GM19328 (cell line): ENCODE results near the gene FASTKD1.
"Not testable (repeated sequence)": the region's sequence is repeated elsewhere in the genome, so short reads cannot be mapped to it uniquely, and the experiment has no call there.

Source experiments
- ATAC-seq: cut with Tn5 transposase; IDR thresholded peaks from one replicate; pipeline ENCODE4 v1.9.1; 2021; ENCODE audit warnings: mild to moderate bottlenecking, moderate library complexity; ENCODE audit not compliant: unreplicated experiment

The FASTKD1 gene

DNA sequence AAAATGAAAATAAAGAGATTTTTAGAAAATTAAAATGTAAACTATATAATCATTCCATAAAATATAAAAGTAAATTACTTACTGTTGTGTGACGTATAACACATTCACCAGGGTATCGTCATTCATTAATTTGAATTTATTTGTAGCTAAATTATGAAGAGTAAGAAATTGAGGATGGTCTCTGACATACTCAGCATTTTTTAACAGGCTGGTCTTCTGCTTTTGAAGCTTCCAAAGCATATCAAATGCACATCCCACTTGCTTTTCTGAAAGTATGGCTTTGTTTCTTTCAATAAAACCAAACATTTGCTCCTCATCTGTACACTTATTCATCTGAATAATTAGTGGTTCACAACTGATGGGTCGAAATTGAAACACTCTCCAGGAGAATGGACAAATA is 2.1 kb downstream of the FASTKD1 start:
- ATAC-seq, result no peak

DNA sequence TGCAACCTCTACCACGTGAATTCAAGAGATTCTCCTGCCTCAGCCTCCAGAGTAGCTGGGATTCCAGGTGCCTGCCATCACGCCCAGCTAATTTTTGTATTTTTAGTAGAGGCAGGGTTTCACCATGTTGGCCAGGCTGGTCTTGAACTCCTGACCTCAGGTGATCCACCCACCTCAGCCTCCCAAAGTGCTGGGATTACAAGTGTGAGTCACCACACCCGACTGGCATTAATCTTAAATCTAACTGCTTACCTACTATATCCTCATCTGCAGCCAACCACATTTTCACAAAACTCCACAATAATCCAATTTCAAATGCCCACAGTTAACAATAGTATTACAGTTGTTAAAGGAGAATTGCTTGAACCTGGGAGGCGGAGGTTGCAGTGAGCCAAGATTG is 2.9 kb downstream of the FASTKD1 start:
- not testable (repeated sequence) for ATAC-seq

DNA sequence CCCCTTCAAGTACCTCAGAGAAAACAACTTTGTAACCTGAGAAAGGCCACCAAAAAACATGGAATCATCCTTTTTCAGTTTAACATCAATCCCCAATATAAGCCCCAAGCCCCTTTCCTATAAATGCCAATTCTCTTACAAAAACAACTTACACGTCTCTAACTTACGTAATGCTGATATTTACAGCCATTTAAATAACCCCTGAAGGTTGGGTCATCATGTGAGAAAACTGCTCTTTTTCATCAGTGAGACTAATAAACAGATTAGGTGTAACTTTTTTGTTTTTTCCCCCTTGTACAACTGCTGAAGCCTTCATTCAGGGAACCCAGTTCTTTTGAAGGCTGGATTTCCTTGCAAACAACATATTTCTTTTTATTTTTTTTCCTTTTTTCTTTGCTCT is 3.7 kb downstream of the FASTKD1 start:
- no peak for ATAC-seq

DNA sequence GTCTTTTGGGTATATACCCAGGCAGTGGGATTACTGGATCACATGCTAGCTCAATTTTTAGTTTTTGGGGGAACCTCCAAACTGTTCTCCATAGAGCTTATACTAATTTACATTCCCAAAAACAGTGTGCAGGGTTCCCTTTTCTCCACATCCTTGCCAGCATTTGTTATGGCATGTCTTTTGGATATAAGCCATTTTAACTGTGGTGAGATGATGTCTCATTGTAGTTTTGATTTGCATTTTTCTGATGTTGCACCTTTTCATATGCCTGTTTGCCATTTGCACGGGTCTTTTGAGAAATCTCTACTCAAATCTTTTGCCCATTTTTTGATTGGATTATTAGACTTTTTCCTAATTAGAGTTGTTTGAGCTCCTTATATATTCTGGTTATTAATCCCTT is 8.0 kb downstream of the FASTKD1 start:
- no peak for ATAC-seq

DNA sequence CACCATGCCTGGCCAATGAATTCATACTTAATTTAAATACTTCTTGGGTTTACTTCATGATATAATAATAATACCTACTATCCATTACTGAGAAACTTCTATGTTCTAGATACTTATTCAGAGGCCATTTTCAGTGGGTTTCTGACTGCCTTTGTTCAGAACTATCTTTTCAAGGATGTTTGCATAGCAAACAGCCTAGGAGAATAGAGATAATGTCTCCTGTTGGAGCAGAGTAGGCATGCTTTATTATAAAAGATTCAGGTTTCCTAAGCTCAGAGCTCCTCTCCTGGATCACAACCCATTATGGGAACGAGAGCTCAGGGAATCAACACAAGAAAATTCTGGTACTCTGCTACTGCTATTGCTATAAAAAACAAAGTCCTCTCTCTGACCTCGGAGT is 11.1 kb downstream of the FASTKD1 start:
- ATAC-seq, result no peak

DNA sequence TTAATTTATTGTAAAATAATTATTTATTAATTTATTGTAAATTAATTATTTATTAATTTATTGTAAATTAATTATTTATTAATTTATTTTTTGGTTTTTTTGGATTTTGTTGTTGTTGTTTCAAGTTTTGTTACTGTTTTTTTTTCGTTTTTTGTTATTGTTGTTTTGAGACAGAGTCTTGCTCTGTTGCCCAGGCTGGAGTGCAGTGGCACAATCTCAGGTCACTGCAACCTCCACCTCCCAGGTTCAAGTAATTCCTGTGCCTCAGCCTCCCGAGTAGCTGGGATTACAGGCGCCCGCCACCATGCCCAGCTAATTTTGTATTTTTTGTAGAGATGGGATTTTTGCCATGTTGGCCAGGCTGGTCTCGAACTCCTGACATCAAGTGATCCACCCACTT is 11.6 kb downstream of the FASTKD1 start:
- ATAC-seq, result not testable (repeated sequence)

DNA sequence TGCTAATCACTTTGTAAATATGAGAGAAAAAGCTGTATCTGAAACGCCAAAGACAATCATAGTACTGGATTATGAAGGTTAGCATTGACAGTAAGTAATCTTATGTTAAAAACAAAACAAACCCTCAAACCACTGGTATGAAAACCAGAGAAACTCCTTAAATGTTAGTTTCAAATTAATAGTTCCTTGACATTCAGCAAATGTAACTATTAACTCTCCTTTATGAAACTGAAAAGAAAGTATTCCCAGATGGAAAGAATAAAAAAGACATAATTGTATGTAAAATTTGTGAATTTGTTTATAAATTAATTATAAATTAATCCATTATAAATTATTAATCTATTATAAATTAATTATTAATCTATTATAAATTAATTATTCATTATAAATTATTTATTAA is 12.3 kb downstream of the FASTKD1 start:
- no peak for ATAC-seq

DNA sequence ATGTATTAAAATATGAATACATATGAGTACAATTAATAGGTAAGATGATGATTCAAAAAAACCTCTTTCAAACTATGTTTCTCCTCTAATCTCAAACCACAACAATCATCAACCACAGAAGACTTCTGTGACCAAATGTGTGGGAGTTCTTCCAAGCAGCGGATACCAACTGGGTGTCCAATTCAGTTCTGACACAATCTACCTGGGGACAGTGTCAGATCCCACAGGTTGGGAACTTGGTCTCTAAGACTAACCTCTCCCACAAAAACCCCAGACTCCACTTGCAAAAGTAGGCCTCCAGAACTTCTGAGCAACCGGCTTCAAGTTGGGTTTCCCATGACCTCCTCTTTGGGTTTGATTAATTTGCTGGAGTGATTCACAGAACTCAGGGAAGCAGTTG is 26.9 kb downstream of the FASTKD1 start:
- no peak for ATAC-seq

DNA sequence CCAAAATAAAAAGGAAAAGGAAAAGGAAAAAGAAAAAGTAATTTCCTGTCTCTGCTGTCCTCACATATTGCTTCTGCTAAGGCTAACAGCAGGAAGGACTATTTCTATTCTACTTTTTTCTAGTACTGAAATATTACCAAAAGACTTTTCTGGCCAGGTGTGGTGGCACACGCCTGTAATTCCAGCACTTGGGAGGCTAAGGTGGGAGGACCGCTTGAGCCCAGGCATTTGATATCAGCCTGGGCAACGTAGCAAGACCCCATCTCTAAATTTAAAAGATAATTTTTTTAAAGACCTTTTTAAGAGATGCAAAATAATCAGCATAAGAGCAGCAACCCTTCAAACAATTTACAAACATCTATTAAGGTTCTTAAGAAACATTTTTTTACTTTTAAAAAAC is 31.2 kb downstream of the FASTKD1 start:
- ATAC-seq, result no peak

DNA sequence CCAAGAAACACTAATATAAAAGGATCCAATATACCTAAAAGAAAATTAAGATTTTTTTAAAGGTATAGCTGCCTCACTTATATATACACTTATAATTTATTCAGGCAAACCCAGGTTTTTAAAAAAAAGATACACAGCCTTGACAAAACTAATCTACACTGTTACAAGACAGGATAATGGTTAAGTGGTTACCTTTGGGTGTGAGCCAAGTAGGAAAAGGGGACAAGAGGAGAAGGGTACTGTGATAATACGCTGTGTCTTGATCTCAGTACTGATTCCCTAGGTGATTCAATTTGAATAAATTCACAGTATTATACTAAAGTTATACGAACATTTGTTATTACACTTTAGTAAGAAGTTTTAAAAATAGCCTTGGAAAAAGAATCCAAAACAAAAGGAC is 33.5 kb downstream of the FASTKD1 start:
- no peak for ATAC-seq

DNA sequence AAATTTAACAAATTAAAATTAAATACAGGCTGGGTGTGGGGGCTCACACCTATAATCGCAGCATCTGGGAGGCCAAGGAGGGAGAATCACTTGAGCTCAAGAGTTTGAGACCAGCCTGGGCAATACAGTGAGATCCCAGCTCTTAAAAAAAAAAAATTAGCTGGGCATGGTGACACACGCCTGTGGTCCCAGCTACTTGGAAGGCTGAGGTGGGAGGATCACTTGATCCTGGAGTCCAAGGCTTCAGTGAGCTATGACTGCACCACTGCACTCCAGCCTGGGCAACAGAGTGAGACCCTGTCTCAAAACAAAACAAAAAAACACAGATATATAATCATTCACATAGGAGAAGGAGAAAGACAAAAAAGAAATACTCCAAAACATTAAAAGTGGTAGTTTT is 34.2 kb downstream of the FASTKD1 start:
- not testable (repeated sequence) for ATAC-seq

DNA sequence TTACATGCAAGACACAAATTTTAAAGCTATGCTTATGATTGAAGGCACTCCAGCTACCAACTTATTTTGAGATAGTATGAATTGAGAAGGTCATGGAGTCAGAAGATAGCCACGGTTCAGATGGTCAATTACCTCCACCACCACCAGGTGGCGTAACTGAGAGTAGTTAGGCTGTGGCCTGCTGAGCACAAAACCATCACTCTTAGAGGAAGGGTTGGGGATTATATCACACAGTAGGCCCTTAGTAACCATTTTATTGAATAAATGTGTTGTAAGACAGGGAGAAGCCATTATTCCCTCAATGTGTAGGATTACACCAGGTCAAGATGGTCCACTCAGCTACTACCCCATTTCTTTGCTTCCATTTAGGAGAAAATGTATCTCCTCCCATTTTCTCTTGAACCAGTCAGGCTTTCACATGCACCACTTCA is 45.4 kb downstream of the FASTKD1 start:
- ATAC-seq, result peak; percentile 65

DNA sequence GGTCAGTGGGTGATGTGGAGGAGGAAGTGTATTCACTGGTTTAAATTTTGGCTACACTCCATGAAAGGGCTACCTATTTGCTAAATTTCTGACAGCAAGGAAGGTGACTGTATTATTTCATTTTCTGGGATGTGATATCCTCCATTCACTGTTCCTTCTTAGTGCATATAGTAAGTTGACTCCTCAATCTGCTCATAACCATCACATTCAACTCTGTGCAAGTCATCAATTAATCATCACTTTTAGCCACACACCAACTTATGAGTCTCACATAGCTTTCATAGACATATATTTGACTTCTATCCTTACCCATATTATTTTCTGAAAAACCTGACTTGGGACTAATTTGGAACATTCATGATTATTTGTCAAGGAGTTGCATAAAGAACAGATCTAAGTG is 47.2 kb downstream of the FASTKD1 start:
- ATAC-seq, result no peak

DNA sequence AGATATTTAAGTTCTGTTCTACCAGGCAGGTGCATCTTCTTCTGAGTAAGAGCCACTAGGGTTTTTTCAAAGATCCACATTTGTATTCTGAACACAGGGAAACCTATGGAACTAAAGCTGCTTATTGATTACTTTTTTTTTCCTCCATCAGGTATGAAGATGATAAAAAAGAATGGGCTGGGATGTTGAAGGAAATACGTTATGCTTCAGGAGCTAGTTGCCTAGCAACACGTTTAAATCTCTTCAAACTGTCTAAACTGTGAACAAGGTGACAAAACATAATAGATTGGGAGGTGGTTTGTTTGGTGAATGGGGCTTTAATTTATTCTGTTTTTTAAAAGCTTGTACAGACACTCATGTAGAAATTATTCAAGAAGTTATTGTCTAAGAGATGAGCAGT is 48.2 kb downstream of the FASTKD1 start:
- no peak for ATAC-seq

DNA sequence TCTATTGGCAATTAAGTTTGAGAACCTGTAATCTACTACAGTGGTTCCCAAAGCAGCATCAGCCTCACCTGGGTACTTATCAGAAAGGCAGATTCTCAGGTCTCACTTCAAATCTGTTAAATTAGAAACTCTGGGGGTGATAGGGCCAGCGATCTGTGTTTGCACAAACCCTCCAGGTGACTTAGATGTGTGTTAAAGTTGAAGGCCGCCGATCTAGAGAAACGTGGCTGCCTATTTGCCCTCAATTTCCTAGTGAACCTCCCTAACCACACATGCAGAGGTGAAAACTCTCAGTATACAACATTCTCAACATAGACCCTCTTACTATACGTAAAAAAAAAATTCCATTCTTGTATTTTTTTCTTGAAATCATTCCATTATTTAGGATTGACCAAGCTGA is 50.0 kb downstream of the FASTKD1 start:
- ATAC-seq, result no peak

DNA sequence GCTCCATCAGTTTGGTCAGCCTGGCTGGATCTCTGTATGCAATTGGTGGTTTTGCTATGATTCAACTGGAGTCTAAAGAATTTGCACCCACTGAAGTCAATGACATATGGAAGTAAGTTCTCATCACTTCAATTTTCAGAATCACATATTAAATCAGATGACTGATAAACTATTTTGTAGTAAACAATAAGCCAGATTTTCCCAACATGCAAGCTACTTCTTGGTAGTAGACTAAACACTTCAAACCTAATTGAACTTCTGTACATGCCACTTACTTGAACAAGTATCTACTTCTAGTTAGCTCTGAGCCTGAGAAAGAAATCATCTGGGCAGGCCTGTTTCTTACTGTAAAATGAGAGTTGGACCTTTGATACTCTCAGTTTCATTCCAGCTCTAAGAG is 52.8 kb downstream of the FASTKD1 start:
- ATAC-seq, result no peak

DNA sequence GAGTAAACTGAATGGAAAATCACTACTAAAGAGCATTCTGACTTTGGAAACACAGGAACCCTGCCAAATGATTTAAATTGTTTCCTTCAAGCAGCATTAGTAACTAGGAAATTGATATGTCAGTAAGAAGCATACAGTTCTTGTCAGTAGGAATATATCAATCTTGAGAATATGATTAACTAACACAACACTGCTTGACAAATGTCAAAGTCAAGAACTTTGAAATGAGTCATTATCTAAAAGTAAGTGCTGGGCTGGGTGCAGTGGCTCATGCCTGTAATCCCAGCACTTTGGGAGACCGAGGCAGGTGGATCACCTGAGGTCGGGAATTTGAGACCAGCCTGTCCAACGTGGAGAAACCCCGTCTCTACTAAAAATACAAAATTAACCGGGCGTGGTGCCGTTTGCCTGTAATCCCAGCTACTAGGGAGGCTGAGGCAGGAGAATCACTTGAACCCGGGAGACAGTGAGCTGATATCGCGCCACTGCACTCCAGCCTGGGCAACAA is 57.1 kb downstream of the FASTKD1 start:
- not testable (repeated sequence) for ATAC-seq

DNA sequence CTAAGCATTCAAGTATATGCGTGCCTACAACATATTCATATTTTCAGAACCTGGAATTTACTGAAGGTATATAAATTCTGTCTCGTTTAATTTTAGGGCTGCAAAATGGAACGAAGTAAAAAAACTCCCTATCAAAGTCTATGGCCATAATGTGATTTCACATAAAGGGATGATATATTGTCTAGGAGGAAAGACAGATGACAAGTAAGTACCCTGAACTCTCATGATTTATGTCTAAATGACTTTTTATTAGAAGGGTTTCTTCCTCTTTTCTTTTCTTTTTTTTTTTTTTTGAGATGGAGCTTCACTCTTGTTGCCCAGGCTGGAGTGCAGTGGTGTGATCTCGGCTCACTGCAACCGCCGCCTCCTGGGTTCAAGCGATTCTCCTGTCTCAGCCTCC is 58.9 kb downstream of the FASTKD1 start:
- not testable (repeated sequence) for ATAC-seq

DNA sequence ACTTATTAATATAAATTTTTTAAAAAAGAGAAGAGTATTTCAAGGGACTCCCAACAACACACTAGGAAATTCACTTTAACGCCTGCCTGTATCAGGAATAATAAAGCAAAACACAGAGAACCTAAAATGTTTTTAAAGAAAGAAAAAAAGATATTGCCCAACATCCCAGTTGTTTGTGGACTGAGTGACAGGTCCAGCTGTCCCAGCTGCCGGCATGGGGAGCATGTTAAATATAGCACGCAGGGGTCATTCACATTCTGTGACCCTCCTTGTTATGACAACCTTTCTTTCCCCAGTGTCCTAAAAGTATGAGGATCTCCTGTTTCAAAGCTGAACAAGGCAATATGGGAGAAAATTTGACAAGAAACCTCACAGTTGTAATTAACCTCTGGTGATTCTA is 59.7 kb downstream of the FASTKD1 start:
- ATAC-seq, result no peak

DNA sequence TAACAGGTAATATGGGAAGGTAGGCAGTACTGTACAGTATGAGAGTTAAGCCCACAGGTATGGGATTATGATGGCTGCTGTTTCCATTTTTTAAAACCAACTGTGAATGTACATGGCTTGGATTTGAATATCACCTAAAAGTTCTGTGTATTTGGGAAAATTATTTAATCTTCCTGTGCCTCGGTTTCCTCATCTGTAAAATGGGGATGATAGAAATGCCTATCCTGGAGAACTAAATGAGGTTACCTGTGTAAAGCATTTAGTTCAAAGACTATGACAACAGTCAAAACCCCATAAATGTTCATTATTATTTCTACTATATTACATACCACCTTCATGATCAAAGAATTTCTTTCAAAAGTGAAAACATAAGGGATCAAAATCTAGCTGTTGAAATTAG is 60.6 kb downstream of the FASTKD1 start:
- no peak for ATAC-seq

DNA sequence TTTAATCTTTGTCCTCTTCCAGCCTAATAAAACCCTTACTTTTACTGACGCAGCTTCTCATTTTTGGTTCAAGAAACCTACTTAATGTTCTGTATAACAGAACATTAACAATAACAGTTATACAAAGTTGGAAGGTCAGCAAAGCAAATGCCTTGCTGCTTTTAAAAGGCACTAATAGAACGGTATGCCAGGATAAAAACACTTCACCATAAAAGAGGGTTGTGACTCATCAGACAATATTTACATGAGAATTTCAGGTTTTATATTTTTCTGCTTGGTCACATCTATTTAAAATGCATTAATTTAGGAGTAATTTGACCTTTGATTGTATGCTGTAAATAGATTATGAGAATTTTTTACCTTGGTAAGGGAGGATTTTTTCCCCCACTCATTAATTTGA is 61.1 kb downstream of the FASTKD1 start:
- no peak for ATAC-seq

DNA sequence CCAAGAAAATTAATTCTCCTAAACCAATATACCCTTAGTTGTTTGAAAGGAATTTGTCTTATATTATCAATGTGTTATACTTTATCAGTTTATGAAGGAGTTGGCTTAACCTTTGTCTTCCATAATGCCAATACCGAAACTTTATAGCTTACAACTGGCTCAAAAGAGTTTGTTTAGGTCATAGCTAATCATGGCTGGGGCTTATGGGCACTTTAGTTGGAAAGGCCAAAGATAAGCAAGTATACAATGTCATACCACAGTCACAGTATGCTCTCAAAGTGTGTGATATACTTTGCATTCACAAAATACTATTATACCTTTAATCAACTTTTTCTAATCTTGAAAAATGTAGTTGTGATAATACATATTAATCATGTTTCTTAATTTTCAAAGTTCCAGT is 61.8 kb downstream of the FASTKD1 start:
- ATAC-seq, result no peak

DNA sequence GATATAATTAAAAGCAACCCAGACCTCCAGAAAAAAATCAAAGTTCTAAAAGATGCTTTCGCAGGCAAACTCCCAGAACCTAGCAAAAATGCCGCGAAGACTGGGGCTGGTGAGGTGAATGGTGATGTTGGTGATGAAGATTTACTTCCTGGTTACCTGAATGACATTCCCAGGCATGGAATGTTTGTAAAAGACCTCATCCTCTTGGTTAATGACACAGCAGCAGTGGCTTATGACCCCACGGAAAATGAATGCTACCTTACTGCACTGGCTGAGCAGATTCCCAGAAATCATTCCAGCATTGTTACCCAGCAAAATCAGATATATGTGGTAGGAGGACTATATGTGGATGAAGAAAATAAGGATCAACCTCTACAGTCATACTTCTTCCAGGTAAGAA is 63.2 kb downstream of the FASTKD1 start:
- ATAC-seq, result no peak

DNA sequence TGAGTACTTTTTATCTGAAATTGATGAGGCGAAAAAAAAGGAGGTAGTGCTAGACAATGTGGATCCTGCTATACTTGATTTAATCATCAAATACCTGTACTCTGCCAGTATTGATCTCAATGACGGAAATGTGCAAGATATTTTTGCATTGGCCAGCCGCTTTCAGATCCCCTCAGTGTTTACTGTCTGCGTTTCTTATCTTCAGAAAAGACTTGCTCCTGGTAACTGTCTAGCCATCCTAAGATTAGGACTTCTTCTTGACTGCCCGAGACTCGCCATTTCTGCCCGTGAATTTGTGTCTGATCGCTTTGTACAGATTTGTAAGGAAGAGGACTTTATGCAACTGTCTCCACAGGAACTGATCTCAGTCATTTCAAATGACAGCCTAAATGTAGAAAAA is 63.7 kb downstream of the FASTKD1 start:
- no peak for ATAC-seq
